ENCODE data around the gene ATP12A.

Gene ATP12A

GRCh38 chr13:24680258-24680920, at the start of gene ATP12A:
ATP12A (plus strand) TSS chr13:24680408; CDS start chr13:24680744, 336 bp downstream.
- peak; percentile 40 for DNase-seq (ENCODE audit: extremely low spot score)
- POLR2A ChIA-PET = no interaction called here
- CTCF ChIA-PET = interaction anchor here (1.6 to 4.5 kb wide), 2 partner anchors 12 to 315 kb away, joined by 5 to 43 read pairs; no protein-coding TSS in a partner anchor
- TF ChIP-seq, protein P1, sequence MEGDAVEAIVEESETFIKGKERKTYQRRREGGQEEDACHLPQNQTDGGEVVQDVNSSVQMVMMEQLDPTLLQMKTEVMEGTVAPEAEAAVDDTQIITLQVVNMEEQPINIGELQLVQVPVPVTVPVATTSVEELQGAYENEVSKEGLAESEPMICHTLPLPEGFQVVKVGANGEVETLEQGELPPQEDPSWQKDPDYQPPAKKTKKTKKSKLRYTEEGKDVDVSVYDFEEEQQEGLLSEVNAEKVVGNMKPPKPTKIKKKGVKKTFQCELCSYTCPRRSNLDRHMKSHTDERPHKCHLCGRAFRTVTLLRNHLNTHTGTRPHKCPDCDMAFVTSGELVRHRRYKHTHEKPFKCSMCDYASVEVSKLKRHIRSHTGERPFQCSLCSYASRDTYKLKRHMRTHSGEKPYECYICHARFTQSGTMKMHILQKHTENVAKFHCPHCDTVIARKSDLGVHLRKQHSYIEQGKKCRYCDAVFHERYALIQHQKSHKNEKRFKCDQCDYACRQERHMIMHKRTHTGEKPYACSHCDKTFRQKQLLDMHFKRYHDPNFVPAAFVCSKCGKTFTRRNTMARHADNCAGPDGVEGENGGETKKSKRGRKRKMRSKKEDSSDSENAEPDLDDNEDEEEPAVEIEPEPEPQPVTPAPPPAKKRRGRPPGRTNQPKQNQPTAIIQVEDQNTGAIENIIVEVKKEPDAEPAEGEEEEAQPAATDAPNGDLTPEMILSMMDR (IDR thresholded peaks at IDR 0.05; ENCODE audit: control extremely low read depth, extremely low read depth, low read depth, missing control alignments) = no peak

- POLR2A ChIA-PET = no interaction called here
- no peak for DNase-seq (ENCODE audit: extremely low spot score)
- CTCF ChIA-PET = interaction anchor here (1.9 kb wide), 1 partner anchor 20 kb away, joined by 4 read pairs; no protein-coding TSS in a partner anchor
- TF ChIP-seq, protein P1 (IDR thresholded peaks at IDR 0.05; ENCODE audit: control extremely low read depth, extremely low read depth, low read depth, missing control alignments) = no peak
Observed at GRCh38 chr13:24630851-24631620, 49.2 kb upstream of the ATP12A start.

DNA sequence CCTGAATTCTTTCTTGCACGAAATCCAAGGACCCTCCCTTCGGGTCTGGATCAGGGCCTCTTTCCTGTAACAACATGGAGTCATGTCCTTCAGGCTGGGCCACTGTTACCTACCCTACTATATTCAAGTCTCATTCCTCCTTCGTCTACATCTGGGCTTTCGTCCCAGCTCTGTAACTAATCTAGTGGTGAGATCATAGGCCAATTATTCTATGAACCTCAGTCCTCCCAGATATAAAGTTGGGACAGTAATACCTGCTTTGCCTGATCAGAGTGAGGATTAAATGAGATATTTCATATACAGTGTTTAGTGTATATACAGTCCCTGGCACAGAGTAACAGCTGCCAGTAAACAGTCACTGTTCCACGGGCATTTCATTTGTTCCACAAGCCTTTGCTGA, 48.3 kb upstream of the ATP12A start:
- ChIA-PET POLR2A (no interaction called here), CTCF (interaction anchor here (0.9 kb wide), 1 partner anchor 102 kb away, joined by 3 read pairs; no protein-coding TSS in a partner anchor)
- TF ChIP-seq, protein P1 (IDR thresholded peaks at IDR 0.05; ENCODE audit: control extremely low read depth, extremely low read depth, low read depth, missing control alignments) = no peak
- no peak for DNase-seq (ENCODE audit: extremely low spot score)

DNA sequence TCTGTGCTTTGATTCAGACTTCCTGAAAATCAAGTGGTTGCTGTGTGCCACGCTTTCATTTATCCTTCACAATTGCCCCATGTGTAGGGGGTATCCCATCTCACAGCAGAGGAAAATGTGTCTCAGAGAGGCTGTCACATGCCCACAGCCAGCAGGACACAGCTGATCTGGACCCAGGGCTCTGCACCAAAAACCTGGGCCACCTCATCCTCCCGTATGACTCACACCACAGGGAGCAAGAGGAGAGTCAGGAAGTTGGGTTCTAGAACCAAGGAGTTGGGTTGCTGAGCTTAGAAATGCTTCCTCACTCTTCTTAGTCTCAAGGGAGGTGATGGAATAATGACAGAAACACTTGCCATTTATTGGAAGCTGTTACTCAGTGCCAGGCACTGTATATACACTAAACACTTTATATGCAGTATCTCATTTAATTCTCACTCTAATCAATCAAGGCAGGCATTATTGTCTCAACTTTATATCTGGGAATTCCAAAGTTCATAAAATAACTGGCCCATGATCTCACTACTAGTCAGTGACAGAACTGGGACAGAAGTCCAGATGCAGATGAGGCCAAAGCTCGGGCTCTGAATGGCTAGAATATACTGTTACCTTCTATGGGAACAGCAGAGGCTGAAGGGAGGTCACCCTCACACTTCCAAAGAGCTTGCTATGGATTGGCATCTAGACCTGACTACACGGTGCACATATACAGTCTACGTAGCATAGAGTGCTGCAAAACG, 47.7 kb upstream of the ATP12A start:
- ChIA-PET CTCF (interaction anchor here (0.9 to 1.4 kb wide), 4 partner anchors 9 to 101 kb away, joined by 3 to 4 read pairs (median 3); no protein-coding TSS in a partner anchor), POLR2A (no interaction called here)
- DNase-seq (ENCODE audit: extremely low spot score) = no peak
- TF ChIP-seq, protein P1 (IDR thresholded peaks at IDR 0.05; ENCODE audit: control extremely low read depth, extremely low read depth, low read depth, missing control alignments) = no peak

DNA sequence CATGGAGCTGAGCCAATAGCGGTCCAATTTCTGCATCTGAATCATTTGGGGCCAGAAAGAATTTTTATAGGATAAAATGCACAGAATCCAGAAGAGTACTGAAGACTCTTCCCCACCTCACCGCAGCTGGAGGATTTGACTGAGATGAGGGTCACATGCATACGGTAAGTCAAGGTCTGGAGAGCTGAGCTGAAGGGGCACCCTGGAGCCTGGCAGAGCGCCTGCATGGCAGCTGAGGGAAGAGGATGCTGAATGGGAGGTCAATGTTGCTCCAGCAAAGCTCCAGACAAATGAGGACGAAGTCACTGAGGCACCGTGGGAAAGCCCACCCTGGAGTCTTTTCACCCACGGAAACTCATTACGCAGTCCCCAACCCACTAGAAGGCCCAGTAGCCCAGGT, 43.4 kb upstream of the ATP12A start:
- TF ChIP-seq, protein P1 (IDR thresholded peaks at IDR 0.05; ENCODE audit: control extremely low read depth, extremely low read depth, low read depth, missing control alignments) = no peak
- ChIA-PET POLR2A (no interaction called here), CTCF (interaction anchor here (0.5 to 1.4 kb wide), 6 partner anchors 8 to 46 kb away, joined by 3 to 5 read pairs (median 4); no protein-coding TSS in a partner anchor)
- no peak for DNase-seq (ENCODE audit: extremely low spot score)

DNA sequence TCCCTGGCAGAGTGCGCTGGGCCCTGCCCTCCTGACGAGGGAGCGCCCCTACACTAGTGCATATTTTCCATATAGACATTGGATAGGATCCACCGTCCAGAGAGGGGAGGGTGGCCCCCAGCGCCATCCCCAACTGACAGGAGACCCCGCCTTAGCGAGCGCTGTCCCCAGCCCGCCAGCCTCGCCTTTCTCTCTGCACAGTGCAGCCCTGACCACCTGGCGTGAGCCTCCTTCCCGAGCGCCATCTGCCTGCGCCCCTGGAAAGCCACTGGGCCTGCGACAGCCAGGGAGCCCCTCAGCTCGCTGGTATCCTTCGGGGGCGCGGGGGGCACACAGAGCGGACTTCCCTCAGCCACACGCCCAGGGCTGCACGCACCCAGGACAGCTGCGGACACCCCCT, 42.1 kb upstream of the ATP12A start:
- TF ChIP-seq, protein P1 (IDR thresholded peaks at IDR 0.05; ENCODE audit: control extremely low read depth, extremely low read depth, low read depth, missing control alignments) = no peak
- CTCF ChIA-PET = interaction anchor here (0.6 kb wide), 1 partner anchor 8 kb away, joined by 3 read pairs; no protein-coding TSS in a partner anchor
- DNase-seq (ENCODE audit: extremely low spot score) = no peak
- POLR2A ChIA-PET = no interaction called here
